ENCODE data around the gene ZPBP. TPM values are rescaled to one million over a fixed set of nuclear protein-coding genes. Genes with fewer than 3 reads are reported as not detected.

Gene ZPBP
- total RNA-seq, 1 experiment from 2014 or later = not detected

GRCh38 chr7:50141131-50141530 lies 48.1 kb upstream of the ZPBP start:
- no peak overlapping the region for H3K14ac ChIP-seq (ENCODE audit: insufficient read depth, low read length)
- H4K8ac ChIP-seq (replicated peaks; ENCODE audit: insufficient read length, low read depth, low read length) = no peak overlapping the region
- no peak overlapping the region for H2AK5ac ChIP-seq (ENCODE audit: insufficient read length, low read length)
- no peaks in the 10 kb centered on the region for H3K79me1 ChIP-seq (ENCODE audit: insufficient read depth, low read depth, low read length, poor library complexity, severe bottlenecking)
- no peak overlapping the region for H2BK15ac ChIP-seq (ENCODE audit: low read depth, low read length)
- H3K4me2 ChIP-seq (ENCODE audit: insufficient read depth, insufficient read length, low read length) = no peak overlapping the region
- no peak overlapping the region for H3K9ac ChIP-seq (ENCODE audit: extremely low read depth, insufficient read length, low read length)
- H4K20me1 ChIP-seq (ENCODE audit: control insufficient read depth, insufficient read depth, insufficient read length) = no peaks in the 10 kb centered on the region
- Mint-ChIP-seq H3K4me3 (no peak overlapping the region), H3K4me1 (no peaks in the 10 kb centered on the region), H3K27ac (no peak overlapping the region), H3K9me3 (peaks cover 3% of the 10 kb centered on the region in 2 experiments; a peak in 4 of 5 replicates), H3K27me3 (ENCODE audit: low read depth) (no peaks in the 10 kb centered on the region), H3K36me3 (ENCODE audit: insufficient read depth in 1 of 3, low read depth in 3 of 3) (peaks cover 0 to 4% (median 0%) of the 10 kb centered on the region in 3 experiments; a peak in 2 of 7 replicates)
- no peak for TF ChIP-seq CTCF (conservative IDR thresholded peaks at IDR 0.05)
- H2BK120ac ChIP-seq (ENCODE audit: low read depth, low read length, poor library complexity, severe bottlenecking) = no peak overlapping the region
- H3K27ac ChIP-seq (ENCODE audit: insufficient read length, low read depth, low read length) = no peak overlapping the region
- no peak for DNase-seq
- no peak overlapping the region for H4K91ac ChIP-seq (ENCODE audit: insufficient read length, low read depth, low read length)
- no peak overlapping the region for H3K56ac ChIP-seq (ENCODE audit: insufficient read length, low read depth, low read length)
- no peak overlapping the region for H3T11ph ChIP-seq (ENCODE audit: low read length)
- H2BK20ac ChIP-seq (ENCODE audit: low read depth, low read length, poor library complexity, severe bottlenecking) = no peak overlapping the region
- WGBS (ENCODE audit: extremely low coverage, insufficient read length, low lambda C conversion rate) = no CpG with 5 or more reads among the region's 5 CpGs
- no peaks in the 10 kb centered on the region for H3K23me2 ChIP-seq (ENCODE audit: insufficient read length, low read depth, low read length, poor library complexity, severe bottlenecking)
- no peak overlapping the region for H2AFZ ChIP-seq (ENCODE audit: low read length)
- no peaks in the 10 kb centered on the region for H3K4me1 ChIP-seq (ENCODE audit: insufficient read depth, low read length)
- no peak overlapping the region for H2BK12ac ChIP-seq (ENCODE audit: insufficient read length, low read depth, low read length)
- no peak overlapping the region for H3K18ac ChIP-seq (ENCODE audit: insufficient read length, low read depth, low read length)
- H3K23ac ChIP-seq (ENCODE audit: insufficient read length, low read depth, low read length) = no peak overlapping the region
- no peak overlapping the region for H3K4ac ChIP-seq (ENCODE audit: low read depth, low read length)
- no peaks in the 10 kb centered on the region for H3K9me3 ChIP-seq (ENCODE audit: control insufficient read depth, low read depth, low read length)
- H3K27me3 ChIP-seq (ENCODE audit: insufficient read depth, low read length) = no peaks in the 10 kb centered on the region
- H2BK5ac ChIP-seq (ENCODE audit: insufficient read length, low read length) = no peak overlapping the region
- no peak overlapping the region for H4K5ac ChIP-seq (ENCODE audit: insufficient read length, low read depth, low read length)
- H3K79me2 ChIP-seq (ENCODE audit: insufficient read depth, low read length) = no peaks in the 10 kb centered on the region

Data from H9 (cell line).